DMS153 treated with DMSO at 0.1 percent for 48 hours (cell line): ENCODE results near the gene COL5A2.

Experiments
- DNase-seq: peaks from one replicate; lab custom pipeline; 2025; ENCODE audit not compliant: unreplicated experiment; lab: John Stamatoyannopoulos, UW

COL5A2 gene

GRCh38 chr2:189109921-189110397 lies 69.6 kb downstream of the COL5A2 start:
- no peak for DNase-seq

DNA sequence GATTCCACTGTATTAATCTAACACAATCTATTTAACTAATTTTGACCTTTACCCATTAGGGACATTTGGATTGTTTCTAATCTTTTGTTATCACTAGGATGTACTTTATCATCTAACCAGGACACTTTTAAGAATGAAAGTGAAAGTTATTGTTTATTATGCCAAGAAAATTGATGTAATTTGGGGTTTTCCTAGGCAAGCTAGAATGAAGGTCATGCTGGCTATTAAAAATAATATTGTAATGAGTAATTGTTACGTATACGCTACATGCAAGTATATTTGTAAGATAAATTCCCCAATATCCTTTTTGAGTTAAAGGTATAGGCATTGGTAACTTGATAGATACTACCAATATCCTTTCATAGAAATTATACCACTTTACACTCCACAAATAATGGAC lies 74.6 kb downstream of the COL5A2 start:
- no peak for DNase-seq

DNA sequence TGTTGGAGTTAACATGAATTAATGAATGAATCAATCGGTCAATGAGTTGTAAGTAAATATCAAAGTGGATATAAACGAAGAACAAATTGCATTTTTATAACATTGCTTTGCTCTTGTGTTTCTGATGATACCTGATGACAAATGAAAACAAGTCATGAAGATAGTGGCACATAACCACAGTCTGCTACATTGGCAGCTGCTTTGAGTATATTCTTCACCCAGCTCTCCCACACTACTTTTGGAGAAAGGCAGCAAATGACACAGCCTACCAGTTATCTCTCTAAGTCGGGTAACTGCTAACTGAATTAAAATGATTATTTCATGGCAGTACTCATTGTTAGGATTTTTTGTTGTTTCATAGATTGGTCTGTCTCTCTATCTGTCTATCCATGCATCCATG lies 76.8 kb downstream of the COL5A2 start:
- no peak for DNase-seq

- DNase-seq, result no peak
Observed at GRCh38 chr2:189097934-189098333, 81.6 kb downstream of the COL5A2 start.

GRCh38 chr2:189096769-189097447 lies 82.7 kb downstream of the COL5A2 start:
- no peak for DNase-seq

- DNase-seq, result no peak
Observed at GRCh38 chr2:189095101-189095500, 84.5 kb downstream of the COL5A2 start.

DNA sequence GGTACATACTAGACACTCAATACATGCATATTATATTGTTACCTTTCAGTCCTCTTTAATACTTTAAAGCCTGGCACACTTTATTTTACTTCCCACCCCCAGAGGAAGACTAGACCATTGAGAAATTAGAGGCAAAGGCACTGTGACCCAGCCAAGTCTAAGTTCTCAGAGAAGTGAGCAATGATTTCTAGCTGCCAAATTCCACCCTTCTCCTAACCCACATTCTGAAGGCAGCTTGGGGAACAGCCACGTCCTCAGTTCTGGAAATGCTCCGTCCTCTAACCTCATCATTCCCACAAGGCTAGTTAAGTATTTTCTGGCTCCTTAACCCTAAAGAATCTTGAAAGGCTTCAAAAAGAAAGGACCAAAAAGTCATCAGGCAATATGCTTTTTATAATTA lies 86.6 kb downstream of the COL5A2 start:
- no peak for DNase-seq

DNA sequence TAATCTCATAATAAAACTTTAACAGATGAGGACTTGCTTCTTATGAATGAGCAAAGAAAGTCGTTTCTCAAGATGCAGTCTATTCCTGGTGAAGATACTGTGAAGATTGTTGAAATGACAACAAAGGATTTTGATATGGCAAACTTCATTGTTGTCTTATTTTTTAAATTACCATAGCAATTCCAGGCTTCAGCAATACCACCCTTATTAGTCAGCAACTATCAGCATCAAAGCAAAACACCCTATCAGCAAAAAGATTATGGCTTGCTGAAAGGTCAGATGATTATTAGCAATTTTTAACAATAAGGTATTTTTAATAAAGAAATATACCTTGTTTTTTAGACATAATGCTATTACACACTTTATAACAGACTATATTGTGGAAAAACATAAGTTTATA lies 88.3 kb downstream of the COL5A2 start:
- no peak for DNase-seq

DNA sequence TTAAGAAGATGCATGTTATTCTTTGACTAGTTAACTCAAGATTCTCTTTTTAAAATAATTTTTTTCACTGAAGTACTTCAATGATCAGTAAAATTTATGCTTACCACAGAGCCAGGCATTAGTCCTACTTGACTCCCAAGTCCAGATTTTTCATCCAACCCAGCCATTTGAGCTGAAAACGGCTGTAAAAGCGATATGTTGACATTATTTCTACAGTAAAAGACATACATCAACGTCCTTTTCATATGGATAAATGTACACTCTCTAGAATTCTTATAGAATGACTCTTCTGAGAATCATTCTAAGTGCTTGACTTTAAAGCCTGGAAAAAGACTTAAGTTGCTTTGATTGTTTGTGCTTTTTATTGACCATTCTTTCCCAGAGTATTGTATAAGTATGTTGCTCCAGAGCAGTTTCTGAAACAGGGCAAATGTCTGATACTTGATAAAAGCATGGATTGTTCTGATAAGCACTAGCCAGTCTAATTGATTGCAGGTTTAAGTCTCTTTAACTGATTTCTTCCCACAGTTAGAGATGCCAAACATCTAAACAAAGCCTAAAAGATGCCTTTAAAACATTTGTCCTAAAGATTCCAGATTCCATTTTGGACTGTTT lies 90.9 kb downstream of the COL5A2 start:
- DNase-seq, result no peak

GRCh38 chr2:189086710-189087109 lies 92.9 kb downstream of the COL5A2 start:
- no peak for DNase-seq

- DNase-seq, result no peak
Observed at GRCh38 chr2:189086250-189086649, 93.3 kb downstream of the COL5A2 start.

GRCh38 chr2:189083606-189084005 lies 96.0 kb downstream of the COL5A2 start:
- no peak for DNase-seq

DNA sequence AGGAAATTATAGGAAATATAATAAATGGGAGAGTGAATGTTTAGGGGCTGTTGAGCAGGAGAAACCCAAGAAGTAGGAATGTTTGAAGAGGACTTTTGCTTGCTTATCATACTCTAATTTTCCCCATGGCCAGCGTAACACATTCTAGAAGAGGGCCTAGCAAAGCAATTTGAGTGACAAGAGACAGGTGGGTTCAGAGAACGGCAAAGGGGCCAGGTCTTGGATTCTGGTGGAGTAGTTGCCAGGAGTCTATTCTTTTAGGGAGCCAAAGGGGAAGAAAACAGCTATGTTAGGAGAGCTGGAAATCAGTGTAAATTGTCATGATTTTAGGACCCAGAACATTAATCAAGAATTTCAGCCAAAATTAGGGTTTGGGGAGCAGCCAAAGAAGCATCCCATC lies 96.5 kb downstream of the COL5A2 start:
- DNase-seq, result no peak

DNA sequence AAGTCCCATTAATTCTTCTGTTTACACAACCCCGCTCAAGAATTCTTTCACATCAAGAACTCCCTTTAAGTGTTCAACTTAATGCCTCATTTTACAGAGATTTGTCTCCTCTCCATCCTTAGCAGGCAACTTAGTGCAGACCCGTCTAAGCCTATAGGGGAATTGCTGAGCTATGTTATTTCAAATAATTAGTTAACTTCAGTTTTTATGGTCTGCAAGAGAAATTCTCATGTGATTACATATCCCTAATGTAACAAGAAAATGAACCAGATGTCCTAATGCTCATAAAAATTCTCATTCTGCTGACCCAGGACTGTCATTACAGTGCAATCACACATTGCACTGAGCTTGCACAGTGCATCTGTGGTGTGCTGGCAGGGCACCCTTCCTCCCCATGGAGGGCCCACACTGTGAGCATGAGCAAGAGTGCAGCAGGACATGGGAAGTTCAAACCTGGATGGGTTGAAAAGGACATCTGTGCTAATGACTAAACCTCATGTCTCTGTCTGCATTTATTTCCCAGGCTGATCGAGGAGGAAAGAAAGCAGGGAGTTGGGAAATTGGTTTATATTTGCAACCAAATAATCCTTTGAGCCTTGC lies 97.1 kb downstream of the COL5A2 start:
- DNase-seq, result no peak

GRCh38 chr2:189076572-189076971 lies 103.0 kb downstream of the COL5A2 start:
- no peak for DNase-seq

GRCh38 chr2:189076120-189076519 lies 103.4 kb downstream of the COL5A2 start:
- DNase-seq, result no peak

- no peak for DNase-seq
Observed at GRCh38 chr2:189074506-189074905, 105.1 kb downstream of the COL5A2 start.

- no peak for DNase-seq
Observed at GRCh38 chr2:189072036-189072435, 107.5 kb downstream of the COL5A2 start.

DNA sequence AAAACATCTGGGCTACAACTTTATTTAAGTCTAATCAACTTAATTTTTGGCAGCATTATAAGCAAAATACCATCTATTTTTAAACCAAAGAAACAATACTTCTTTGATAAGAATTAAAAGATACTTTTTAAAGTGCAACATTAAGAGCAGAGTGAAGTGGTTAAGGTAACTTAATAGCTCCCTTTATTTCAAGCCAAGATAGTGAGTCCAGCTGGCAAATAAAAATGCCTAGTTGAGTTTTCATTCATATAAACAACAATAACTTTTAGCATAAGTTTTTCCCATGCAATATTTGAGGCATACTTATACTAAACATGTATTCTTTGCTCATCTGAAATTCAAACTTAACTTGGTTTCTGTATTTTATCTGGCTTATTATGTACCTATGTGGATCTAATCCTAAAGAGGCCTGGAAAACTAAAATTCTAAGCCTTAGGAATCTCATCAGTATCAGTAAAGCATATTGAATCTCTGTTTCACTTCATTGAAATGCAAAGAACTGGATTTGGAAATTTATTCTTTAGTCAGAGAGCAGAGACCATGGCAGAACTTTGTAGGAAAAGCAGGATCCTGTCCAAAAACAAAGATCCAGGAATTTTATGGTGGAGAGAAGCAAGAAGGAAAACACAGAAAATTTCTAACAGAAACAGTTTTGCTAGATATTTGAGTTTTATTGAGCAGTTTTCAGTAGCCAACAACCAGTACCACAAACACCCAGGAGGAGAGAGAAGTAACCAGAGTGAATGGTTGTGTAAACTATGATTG lies 109.5 kb downstream of the COL5A2 start:
- DNase-seq, result no peak

GRCh38 chr2:189066037-189066436 lies 113.5 kb downstream of the COL5A2 start:
- DNase-seq, result no peak

DNA sequence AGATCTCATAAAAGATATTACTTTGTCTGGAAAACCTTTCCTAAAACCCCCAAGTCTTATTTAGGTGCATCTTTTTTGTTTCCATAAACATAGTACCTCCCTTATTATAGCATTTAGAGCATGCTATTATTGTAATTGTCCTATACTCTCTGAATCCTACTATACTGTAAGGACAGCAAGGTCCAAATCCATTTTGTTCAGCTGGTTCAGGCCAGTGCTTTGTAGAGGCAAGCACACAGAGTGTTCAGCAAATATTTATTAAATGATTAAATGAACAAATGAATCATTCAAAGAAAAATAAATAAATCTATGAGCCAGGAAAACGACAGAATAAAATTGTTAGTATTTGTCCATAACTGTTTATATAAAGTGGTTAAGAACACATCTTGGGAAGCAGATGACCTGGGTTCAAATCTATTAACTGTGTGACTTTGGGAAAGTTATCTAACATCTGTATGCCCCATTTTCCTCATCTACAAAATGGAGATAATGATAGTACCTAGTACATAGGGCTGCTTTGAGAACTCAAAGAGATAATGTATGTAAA lies 119.4 kb downstream of the COL5A2 start:
- no peak for DNase-seq
